NB4 (cell line): ENCODE measurements around the gene AGBL1.

Source experiments
- CTCF ChIP-seq: IDR thresholded peaks from one replicate; pipeline ENCODE4 v1.5.1; 2012; ENCODE audit warnings: low read depth, low read length
- POLR2A ChIP-seq: IDR thresholded peaks from 2 replicates; pipeline ENCODE4 v1.6.1; 2011; ENCODE audit warnings: mild to moderate bottlenecking; ENCODE audit not compliant: insufficient read length; ENCODE audit errors: extremely low read depth

- TF ChIP-seq POLR2A (no peak), CTCF (no peak)
These were observed 312.6 kb downstream of the AGBL1 start for GRCh38 chr15:86392296-86392695.
